Measurements from ENCODE around the gene PDLIM4.

GRCh38 chr5:132275367-132276220 lies 18.1 kb downstream of the PDLIM4 start:
- TF ChIP-seq CTCF (conservative IDR thresholded peaks at IDR 0.05 in 1 of 2, IDR thresholded peaks at IDR 0.05 in 1 of 2; ENCODE audit: extremely low read depth in 1 of 2, insufficient read depth in 1 of 2, low read depth in 1 of 2, low read length in 2 of 2) (no peak), EZH2 (IDR thresholded peaks at IDR 0.05; ENCODE audit: borderline replicate concordance, low read length) (no peak)
